ENCODE results near the gene CD58. TPM values are rescaled to one million over a fixed set of nuclear protein-coding genes. Genes with fewer than 3 reads are reported as not detected.
A peak's percentile ranks its signal among the peaks of the same experiment; 100 is the strongest.

Gene CD58
- total and polyA plus RNA-seq, 9 of the 15 experiments (the other 6 are each of a cell fraction or from before 2014, with no cell fraction given) = 18.1 to 113 (median 37.4) TPM

- no peak for TF ChIP-seq PBX2 (CRISPR knock-in tag; IDR thresholded peaks at IDR 0.05; ENCODE audit: low read depth)
- no peak for TF ChIP-seq PBX2 (tag; conservative IDR thresholded peaks at IDR 0.05; ENCODE audit: low read depth)
- no peak for TF ChIP-seq HINFP (tag; conservative IDR thresholded peaks at IDR 0.05; ENCODE audit: low read depth)
- peak; percentile 82 for TF ChIP-seq ZNF316 (IDR thresholded peaks at IDR 0.05)
- TF ChIP-seq SP2 (IDR thresholded peaks at IDR 0.05; ENCODE audit: extremely low read depth, low read depth, low read length, poor library complexity, severe bottlenecking) = no peak
- TF ChIP-seq TSHZ1 (CRISPR knock-in tag; IDR thresholded peaks at IDR 0.05) = no peak
These were observed 64.5 kb downstream of the CD58 start (continued) for GRCh38 chr1:116506132-116507004.
